Epithelial cell of proximal tubule (primary cell): ENCODE results near the gene TOMM40. TPM values are rescaled to one million over a fixed set of nuclear protein-coding genes. Genes with fewer than 3 reads are reported as not detected.

Experiments used
- DNase-seq: peaks from one replicate; pipeline ENCODE4 v3.0.0-alpha.2; 2011; ENCODE audit warnings: low read depth
- H3K4me3 ChIP-seq: 2 replicates; pipeline ENCODE4 v1.5.1; 2011; ENCODE audit warnings: low read depth, mild to moderate bottlenecking, low read length
- CTCF ChIP-seq: conservative IDR thresholded peaks from 2 replicates; pipeline ENCODE4 v1.5.1; 2012; ENCODE audit warnings: low read depth, mild to moderate bottlenecking, low read length
- total RNA-seq: library from RNA; depleted of rRNA; stranded (reverse); fragments of >200 nt; gene quantifications from 2 replicates; pipeline ENCODE4 v1.2.3, GENCODE V29; 2015

TOMM40 gene
- total RNA-seq, 1 donor from 2014 or later = 99.1 TPM

- no peak for DNase-seq
- TF ChIP-seq CTCF = no peak
- no peak overlapping the region for H3K4me3 ChIP-seq
These were observed 19.2 kb upstream of the TOMM40 start for GRCh38 chr19:44871809-44872208.

- no peak for DNase-seq
- TF ChIP-seq CTCF = no peak
- no peak overlapping the region for H3K4me3 ChIP-seq
These were observed 18.4 kb upstream of the TOMM40 start for GRCh38 chr19:44872661-44873060.

- no peak for DNase-seq
- no peak for TF ChIP-seq CTCF
- no peak overlapping the region for H3K4me3 ChIP-seq
These were observed 16.7 kb upstream of the TOMM40 start for GRCh38 chr19:44874317-44874716.

- DNase-seq = no peak
- H3K4me3 ChIP-seq = no peak overlapping the region
- TF ChIP-seq CTCF = no peak
These were observed 15.2 kb upstream of the TOMM40 start for GRCh38 chr19:44875666-44876451.

- no peak for TF ChIP-seq CTCF
- no peak for DNase-seq
- H3K4me3 ChIP-seq = no peak overlapping the region
These were observed 14.0 kb upstream of the TOMM40 start for GRCh38 chr19:44876930-44877535.

- TF ChIP-seq CTCF = no peak
- H3K4me3 ChIP-seq = no peak overlapping the region
- no peak for DNase-seq
These were observed 12.8 kb upstream of the TOMM40 start for GRCh38 chr19:44878120-44878865.
